Right lung (tissue), 5 donors: ENCODE measurements around the gene TRIM9. TPM values are rescaled to one million over a fixed set of nuclear protein-coding genes. Genes with fewer than 3 reads are reported as not detected.

Source experiments
- DNase-seq, 2 donors: peaks; one replicate each; pipeline ENCODE4 v3.0.0-alpha.2; 2013
- polyA plus RNA-seq, 5 donors: library from polyadenylated mRNA; unstranded; fragments of 120-200 nt; gene quantifications; one replicate each; pipeline versions ENCODE4 v1.2.1 to v1.2.3, GENCODE V29; 2013; ENCODE audit warnings: inconsistent platforms in 1 of 5, low replicate concordance in 1 of 5; ENCODE audit not compliant: insufficient read length in 5 of 5, insufficient read depth in 1 of 5

The TRIM9 gene
- polyA plus RNA-seq, 5 donors, result 0.73 to 1.1 (median 1.0) TPM

DNA sequence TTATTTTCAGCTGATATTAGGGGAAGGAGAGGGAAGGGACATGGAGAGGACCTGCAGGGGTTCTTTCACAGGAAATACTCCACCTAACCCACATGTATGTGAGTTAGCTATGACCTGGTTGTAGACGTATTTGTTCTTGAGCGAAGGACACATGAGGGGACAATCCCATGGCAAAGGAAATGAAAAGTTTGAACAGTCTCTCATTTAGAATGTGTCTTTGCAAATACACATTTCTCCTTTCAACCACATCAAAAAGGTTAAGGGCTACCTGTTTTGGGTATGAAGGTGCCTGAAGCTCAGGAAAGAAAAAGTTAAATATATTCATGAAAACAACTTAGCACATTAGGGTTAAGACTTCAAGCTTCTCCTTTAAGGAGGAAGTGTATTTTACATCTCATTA lies 158.0 kb downstream of the TRIM9 start:
- DNase-seq, result no peak

DNA sequence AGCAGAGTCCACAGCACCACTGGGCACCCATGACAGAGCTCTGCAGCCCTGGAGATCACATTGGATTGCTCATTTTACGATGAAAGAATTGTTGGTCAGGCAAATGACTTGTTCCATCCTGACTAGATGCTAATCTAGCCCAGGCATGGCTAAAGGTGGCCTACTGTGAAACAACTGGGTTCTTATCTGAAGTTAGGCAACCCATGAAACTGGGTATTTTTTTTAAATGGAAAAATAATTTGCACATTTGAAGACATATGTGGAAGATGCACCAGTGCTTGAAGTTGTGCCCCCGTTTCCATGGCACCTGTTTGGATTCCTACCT lies 158.9 kb downstream of the TRIM9 start:
- DNase-seq, result no peak

- no peak for DNase-seq
These were observed 159.5 kb downstream of the TRIM9 start for GRCh38 chr14:50935126-50936015.

DNA sequence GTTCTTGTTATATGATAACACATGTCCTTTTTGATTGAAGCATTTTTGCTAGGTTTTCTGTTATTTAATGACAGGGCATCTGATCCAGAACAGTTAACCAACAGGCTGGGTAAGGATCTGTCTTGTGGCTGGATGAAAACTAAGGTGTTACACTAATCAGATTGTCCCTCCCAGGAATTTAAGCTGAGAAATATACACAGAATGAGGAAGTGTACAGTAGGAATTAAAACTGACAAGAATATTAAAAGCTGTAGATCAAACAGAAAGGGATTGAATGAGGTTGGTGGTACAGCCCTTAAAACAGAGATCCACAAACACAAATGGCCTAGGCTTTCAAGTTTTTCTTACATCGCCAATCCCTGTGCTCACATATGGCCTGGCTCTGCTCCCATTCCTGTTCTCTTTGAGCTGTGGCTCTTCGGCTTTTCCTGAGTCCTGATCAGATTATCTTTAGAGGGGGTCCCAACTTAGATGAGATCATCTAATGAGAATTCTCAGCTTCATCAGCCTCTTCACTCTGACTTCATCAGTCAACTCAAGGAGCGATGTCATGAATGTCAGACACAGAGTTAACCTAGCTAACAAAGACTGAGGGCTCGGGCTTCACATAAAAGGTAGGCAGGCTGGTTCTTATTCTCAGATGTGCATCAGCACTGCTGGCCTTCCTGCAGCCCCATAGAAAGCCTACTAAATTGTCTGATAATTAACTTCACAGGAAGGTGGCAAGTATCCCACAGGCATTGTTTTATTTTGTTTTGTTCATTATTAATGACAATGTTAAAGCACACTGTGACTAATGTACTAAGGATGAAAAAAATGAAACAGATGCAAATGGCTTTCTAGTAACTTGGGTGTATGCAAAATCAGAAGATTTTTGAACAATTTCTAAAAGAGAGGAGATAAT lies 162.1 kb downstream of the TRIM9 start:
- DNase-seq, result no peak

GRCh38 chr14:50932156-50932555 lies 162.7 kb downstream of the TRIM9 start:
- DNase-seq, result no peak

DNA sequence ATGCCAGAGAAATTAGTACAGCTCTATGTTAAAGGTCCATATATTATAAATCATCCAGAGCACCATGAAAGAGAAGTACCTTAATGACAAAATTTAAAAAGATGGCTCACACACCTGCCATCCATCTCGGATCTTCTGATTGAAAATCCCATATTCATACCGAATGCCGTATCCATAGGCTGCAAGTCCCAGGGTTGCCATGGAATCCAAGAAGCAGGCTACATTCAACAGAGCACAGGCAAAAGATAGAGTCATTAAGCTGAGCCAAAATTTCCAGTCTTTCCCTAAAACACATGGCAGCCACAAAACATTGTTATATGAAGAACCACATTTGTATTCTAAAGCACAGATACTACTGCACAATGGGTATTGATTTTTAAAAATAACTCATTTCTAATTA lies 163.3 kb downstream of the TRIM9 start:
- no peak for DNase-seq

- no peak for DNase-seq
These were observed 165.4 kb downstream of the TRIM9 start for GRCh38 chr14:50929506-50929905.

- no peak for DNase-seq
These were observed 166.8 kb downstream of the TRIM9 start for GRCh38 chr14:50928002-50928635.

DNA sequence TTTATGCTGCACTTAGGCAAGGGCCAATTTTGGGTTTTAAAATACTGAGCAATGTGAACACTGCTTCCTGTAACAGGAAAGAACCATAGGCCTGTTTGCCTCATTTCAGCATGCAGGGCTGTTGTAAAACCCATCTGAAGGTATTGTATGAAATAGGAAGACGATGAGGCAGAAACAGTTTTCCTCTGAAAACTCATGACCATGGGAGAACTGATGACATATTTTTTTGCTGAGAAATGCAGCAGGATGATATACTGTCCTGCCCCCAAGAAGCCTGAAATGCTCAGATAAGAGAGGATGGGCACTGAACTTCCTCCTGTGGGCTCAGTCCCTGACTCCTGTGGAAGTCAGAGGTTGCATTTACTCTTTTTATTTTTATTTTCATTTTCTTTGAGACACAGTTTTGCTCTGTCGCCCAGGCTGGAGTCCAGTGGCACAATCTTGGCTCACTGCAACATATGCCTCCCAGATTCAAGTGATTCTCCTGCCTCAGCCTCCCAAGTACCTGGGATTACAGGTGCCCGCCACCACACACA lies 168.0 kb downstream of the TRIM9 start:
- DNase-seq, result no peak

Other genes starting within 250 kb of the TRIM9 start
- 1 to 10 TPM in 2 of 5 donors, under 1 TPM in 3; 0.45 to 1.4 (median 0.67) TPM for gene ABHD12B, start 223.1 kb downstream of the TRIM9 start, polyA plus RNA-seq
- gene PYGL, start 150.6 kb downstream of the TRIM9 start, polyA plus RNA-seq, result 10 to 100 TPM; 12.7 to 21.2 (median 18.1) TPM
- gene TMX1, start 145.1 kb upstream of the TRIM9 start, polyA plus RNA-seq, result 10 to 100 TPM; 44.6 to 62.2 (median 46.7) TPM